Coronary artery (tissue), 2 donors: Measurements from ENCODE around the gene ISL2.

Source experiments
- DNase-seq: peaks from one replicate; pipeline ENCODE4 v3.0.0-alpha.2; 2017; ENCODE audit warnings: low spot score
- H3K27ac ChIP-seq, 2 donors: fragments of 200-600 bp; sonication (generic); one replicate each; pipeline ENCODE4 v1.5.1; 2016 to 2019
- H3K4me3 ChIP-seq: fragments of 200-600 bp; sonication (generic); 2 replicates; pipeline ENCODE4 v1.5.1; 2016; ENCODE audit warnings: mild to moderate bottlenecking, moderate library complexity
- TF ChIP-seq, protein P1 (sequence below): fragments of 200-600 bp; sonication (generic); IDR thresholded peaks from one replicate; pipeline ENCODE4 v1.5.1; 2019; ENCODE audit warnings: antibody characterized with exemption

ISL2 gene

DNA sequence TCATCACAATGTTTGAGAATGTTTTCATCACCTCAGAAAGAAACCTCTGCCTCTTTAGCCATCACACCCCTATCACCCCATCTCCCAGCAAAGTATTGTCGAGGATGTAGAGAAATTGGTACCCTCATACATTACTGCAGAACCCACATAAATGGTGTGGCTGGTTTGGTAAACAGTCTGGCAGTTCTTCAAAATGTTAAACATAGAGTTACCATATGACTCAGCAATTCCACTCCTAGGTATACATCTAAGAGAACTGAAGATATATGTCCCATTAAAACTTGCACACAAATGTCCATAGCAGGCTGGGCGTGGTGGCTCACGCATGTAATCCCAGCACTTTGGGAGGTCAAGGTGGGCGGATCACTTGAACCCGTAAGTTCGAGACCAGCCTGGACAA lies 16.6 kb upstream of the ISL2 start:
- TF ChIP-seq, protein P1, sequence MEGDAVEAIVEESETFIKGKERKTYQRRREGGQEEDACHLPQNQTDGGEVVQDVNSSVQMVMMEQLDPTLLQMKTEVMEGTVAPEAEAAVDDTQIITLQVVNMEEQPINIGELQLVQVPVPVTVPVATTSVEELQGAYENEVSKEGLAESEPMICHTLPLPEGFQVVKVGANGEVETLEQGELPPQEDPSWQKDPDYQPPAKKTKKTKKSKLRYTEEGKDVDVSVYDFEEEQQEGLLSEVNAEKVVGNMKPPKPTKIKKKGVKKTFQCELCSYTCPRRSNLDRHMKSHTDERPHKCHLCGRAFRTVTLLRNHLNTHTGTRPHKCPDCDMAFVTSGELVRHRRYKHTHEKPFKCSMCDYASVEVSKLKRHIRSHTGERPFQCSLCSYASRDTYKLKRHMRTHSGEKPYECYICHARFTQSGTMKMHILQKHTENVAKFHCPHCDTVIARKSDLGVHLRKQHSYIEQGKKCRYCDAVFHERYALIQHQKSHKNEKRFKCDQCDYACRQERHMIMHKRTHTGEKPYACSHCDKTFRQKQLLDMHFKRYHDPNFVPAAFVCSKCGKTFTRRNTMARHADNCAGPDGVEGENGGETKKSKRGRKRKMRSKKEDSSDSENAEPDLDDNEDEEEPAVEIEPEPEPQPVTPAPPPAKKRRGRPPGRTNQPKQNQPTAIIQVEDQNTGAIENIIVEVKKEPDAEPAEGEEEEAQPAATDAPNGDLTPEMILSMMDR: no peak
- Histone ChIP-seq H3K27ac (no peak overlapping the region), H3K4me3 (no peak overlapping the region)
- no peak for DNase-seq

DNA sequence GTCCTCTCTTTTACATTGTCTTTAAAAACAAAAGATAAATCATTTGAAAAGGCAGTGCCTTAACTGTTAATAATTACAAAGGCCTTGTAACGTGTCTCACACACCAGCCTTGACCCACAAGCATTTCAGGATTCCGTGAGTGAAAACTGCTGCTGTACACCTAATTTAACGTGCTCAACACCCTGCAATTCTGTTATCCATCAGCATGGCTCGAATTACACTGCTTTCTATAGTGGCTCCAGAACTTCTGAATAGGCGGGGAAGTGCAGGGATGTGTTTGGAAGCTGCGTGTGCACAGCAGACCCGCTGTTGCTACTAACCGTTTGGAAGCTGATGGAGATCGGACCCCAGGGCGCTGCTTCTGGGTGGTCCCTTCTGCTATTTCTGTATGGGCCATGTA lies 15.4 kb upstream of the ISL2 start:
- no peak overlapping the region for H3K27ac ChIP-seq
- DNase-seq: no peak
- H3K4me3 ChIP-seq: no peak overlapping the region
- TF ChIP-seq, protein P1: no peak

DNA sequence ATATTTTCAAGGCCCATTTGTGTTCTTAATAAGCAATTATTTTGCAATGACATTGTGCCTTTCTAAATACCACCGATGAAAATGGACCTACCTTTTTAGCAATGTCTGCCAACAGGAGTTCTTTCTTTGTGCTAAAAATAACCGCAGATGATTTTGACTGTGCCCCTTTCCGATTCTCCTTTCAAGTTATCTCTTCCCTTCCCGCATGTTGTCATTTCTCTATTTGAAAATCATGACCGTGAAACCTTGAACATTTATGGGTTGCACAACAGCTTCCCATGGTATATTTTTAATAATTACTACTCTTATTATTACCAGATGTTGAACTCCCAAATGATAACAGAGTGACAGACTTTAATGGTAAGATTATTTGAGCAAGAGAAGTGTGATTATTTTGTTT lies 15.0 kb upstream of the ISL2 start:
- TF ChIP-seq, protein P1: no peak
- DNase-seq: no peak
- Histone ChIP-seq H3K4me3 (no peak overlapping the region), H3K27ac (no peak overlapping the region)

DNA sequence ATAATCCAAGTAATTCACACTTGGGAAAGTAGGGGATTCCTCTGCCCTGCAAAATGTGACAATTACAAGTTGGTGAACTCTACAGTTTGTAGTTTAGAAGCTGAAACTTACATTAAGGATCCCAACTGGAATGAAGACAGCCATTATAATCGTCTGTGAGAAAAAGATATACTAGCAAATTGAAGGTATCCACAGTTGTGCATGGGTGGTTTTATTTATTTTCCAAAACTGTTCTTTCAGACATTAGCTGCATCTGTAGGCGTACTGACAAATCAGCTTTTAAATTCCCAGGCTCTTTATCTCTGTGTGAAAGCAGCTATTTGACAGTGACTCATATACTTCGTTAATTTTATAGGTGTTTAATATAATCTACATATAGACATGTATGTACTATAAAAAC lies 12.5 kb upstream of the ISL2 start:
- Histone ChIP-seq H3K27ac (no peak overlapping the region), H3K4me3 (no peak overlapping the region)
- no peak for DNase-seq
- TF ChIP-seq, protein P1: no peak

DNA sequence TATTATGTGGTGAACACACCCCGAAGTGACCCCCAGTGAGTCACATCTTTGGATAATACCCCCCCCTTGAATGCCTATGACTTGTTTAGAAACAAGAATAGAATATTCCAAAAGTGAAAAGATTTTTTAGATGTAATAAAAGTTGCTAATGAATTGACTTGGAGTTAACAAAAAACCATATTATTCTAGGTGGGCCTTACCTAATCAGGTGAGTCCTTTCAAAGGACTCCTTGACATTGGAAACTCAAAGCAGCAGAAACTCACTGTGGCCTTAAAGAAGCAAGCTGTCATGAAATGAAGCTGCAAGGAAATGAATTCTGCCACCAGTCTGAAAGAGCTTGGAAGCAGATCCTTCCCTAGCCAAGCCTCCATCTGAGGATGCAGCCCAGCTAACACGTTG lies 10.9 kb upstream of the ISL2 start:
- H3K27ac ChIP-seq: no peak overlapping the region

DNA sequence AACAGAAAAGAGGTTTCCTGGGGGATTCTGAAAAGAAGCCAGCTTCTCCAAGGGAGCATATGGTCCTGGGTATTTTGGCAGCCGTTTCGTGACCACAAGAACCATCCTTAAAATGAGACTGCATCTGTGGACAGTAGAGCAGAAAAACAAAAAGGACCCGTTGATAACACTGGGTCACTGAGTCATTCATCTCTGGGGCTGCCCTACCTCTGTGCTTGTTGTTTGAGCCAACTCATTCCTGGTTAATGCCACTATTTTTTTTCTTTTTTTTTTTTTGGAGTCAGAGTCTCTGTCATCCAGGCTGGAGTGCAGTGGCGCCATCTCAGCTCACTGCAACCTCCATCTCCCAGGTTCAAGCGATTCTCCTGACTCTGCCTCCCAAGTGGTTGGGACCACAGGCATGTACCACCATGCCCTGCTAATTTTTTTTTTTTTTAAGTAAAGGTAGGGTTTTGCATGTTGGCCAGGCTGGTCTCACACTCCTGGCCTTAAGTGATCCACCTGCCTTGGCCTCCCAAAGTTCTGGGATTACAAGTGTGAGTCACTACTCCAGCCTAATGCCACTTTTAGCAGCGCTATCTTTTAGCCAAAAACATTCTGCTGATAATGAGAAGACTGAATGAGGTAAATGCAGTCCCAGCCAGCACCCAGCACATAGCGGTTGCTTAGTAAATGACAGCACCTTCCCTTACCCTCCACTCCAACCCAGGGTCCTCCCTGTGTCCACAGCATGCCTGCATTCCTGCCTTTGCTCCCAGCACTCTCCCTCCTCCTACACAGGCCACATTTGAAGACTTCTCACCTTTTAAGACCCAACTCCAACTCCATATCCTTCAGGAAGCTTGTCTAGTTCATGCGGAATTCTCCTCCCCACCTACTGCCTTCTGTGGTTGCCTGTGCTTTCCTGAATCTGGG lies 9.1 kb upstream of the ISL2 start:
- DNase-seq: no peak
- Histone ChIP-seq H3K27ac (no peak overlapping the region), H3K4me3 (no peak overlapping the region)
- TF ChIP-seq, protein P1: no peak

More for the DNA sequence above, 10.9 kb upstream of the ISL2 start:
- DNase-seq: no peak
- TF ChIP-seq, protein P1: no peak
- H3K4me3 ChIP-seq: no peak overlapping the region

DNA sequence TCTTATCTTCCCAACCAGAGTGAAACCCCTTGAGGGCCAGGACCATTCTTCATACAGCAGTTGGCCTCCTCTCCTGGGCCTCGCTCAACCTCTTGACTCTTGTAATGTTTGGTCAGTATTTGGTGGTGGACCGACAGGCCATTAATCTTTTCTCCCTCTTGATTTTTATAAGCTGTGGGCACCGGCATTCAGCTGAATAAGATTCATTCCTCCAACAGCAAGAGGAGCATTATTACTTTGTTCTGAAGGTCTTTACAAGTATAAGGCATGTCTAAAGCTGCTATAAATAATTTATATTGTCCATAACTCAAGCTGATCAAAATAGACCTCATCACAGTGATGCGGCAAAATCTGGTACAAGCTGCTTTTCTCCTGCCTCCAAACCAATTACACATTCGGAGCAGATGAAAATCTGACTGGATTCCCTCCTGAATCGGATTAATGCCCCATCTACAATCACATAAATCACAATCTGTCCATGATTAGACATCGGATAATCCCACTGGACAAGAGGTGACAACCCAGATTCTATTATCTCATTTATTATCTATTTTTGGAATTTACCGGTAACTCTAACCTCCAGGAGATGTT lies 8.4 kb upstream of the ISL2 start:
- Histone ChIP-seq H3K27ac (no peak overlapping the region), H3K4me3 (no peak overlapping the region)
- no peak for DNase-seq
- TF ChIP-seq, protein P1: no peak
